H1 (cell line): Measurements from ENCODE around the gene FHOD1. TPM values are rescaled to one million over a fixed set of nuclear protein-coding genes. Genes with fewer than 3 reads are reported as not detected.

Source experiments
- CTCF ChIA-PET: fragments of 300-600 bp; sonication (Branson Sonifier 250); formaldehyde crosslinking; loops from one replicate; lab custom pipeline; 2021; ENCODE audit not compliant: partially characterized antibody; lab: Charles Lee
- POLR2A ChIA-PET: fragments of 300-600 bp; sonication (Branson Sonifier 250); formaldehyde crosslinking; loops from one replicate; lab custom pipeline; 2021; ENCODE audit warnings: inconsistent platforms; ENCODE audit not compliant: partially characterized antibody; lab: Charles Lee
- DNase-seq, 2 experiments: peaks; one replicate each; pipeline versions ENCODE4 v3.0.0 to v3.0.0-alpha.2; 2010 to 2022; ENCODE audit warnings: low spot score in 2 of 2, low read depth in 1 of 2, mixed read lengths in 1 of 2
- FAIRE-seq: peaks from 2 replicates; lab custom pipeline; 2011; peaks lifted over from hg19 to GRCh38; lab: Jason Lieb, UNC
- H2AFZ ChIP-seq: 2 replicates; pipeline ENCODE4 v1.8.1; 2012; ENCODE audit warnings: low read length, inconsistent platforms
- H2AK5ac ChIP-seq: 2 replicates; pipeline ENCODE4 v1.6.1; 2013; ENCODE audit warnings: low read depth, low read length
- H2BK120ac ChIP-seq: replicated peaks from 2 replicates; pipeline ENCODE3; 2013; ENCODE audit warnings: low read depth, low read length, inconsistent platforms
- H2BK12ac ChIP-seq: 2 replicates; pipeline ENCODE4 v1.6.1; 2013; ENCODE audit warnings: low read depth, low read length
- H2BK15ac ChIP-seq: 2 replicates; pipeline ENCODE4 v1.6.1; 2013; ENCODE audit warnings: low read length
- H2BK20ac ChIP-seq: 2 replicates; pipeline ENCODE4 v1.6.1; 2013; ENCODE audit warnings: low read length
- H2BK5ac ChIP-seq: 2 replicates; pipeline ENCODE4 v1.6.1; 2013; ENCODE audit warnings: low read depth, low read length
- H3K14ac ChIP-seq: 2 replicates; pipeline ENCODE4 v1.6.1; 2013; ENCODE audit warnings: inconsistent platforms; ENCODE audit not compliant: insufficient read length
- H3K18ac ChIP-seq: 2 replicates; pipeline ENCODE4 v1.6.1; 2013; ENCODE audit warnings: low read length; ENCODE audit errors: extremely low read depth
- H3K23ac ChIP-seq: 2 replicates; pipeline ENCODE4 v1.6.1; 2013; ENCODE audit warnings: inconsistent platforms; ENCODE audit not compliant: insufficient read length
- H3K23me2 ChIP-seq: 2 replicates; pipeline ENCODE4 v1.6.1; 2013; ENCODE audit warnings: low read depth, low read length
- H3K27ac ChIP-seq: 2 replicates; pipeline ENCODE4 v1.6.1; 2011; ENCODE audit warnings: low read depth, low read length, inconsistent platforms
- H3K27me3 ChIP-seq, 4 experiments: replicated peaks in 1 of 4; 1 replicate in 1 of 4; 2 replicates in 3 of 4; pipeline versions ENCODE4 v1.6.1 to v1.8.1; 2011 to 2013; ENCODE audit warnings: low read length in 3 of 4, mild to moderate bottlenecking in 3 of 4, inconsistent platforms in 2 of 4, mixed read lengths in 2 of 4, moderate library complexity in 1 of 4; ENCODE audit not compliant: control insufficient read depth in 3 of 4, insufficient read depth in 3 of 4; ENCODE audit errors: extremely low read depth in 1 of 4
- H3K36me3 ChIP-seq, 4 experiments: 2 replicates each; pipeline versions ENCODE4 v1.6.1 to v1.8.1; 2011 to 2013; ENCODE audit warnings: mild to moderate bottlenecking in 4 of 4, low read length in 3 of 4, moderate library complexity in 2 of 4, control low read depth in 1 of 4, inconsistent platforms in 1 of 4; ENCODE audit not compliant: insufficient read depth in 4 of 4, control insufficient read depth in 2 of 4
- H3K4ac ChIP-seq: replicated peaks from 2 replicates; pipeline ENCODE3; 2013; ENCODE audit warnings: low read length, low read depth, mixed read lengths, inconsistent platforms; ENCODE audit not compliant: insufficient read length
- H3K4me1 ChIP-seq, 4 experiments: replicated peaks in 1 of 4; 1 replicate in 1 of 4; 2 replicates in 3 of 4; pipeline versions ENCODE4 v1.6.1 to v1.8.1; 2011 to 2013; ENCODE audit warnings: low read length in 3 of 4, inconsistent platforms in 2 of 4, mixed read lengths in 1 of 4; ENCODE audit not compliant: insufficient read depth in 4 of 4, control insufficient read depth in 3 of 4
- H3K4me2 ChIP-seq, 2 experiments: 2 replicates each; pipeline versions ENCODE4 v1.6.1 to v1.8.1; 2011 to 2013; ENCODE audit warnings: low read depth in 2 of 2, low read length in 2 of 2, control low read depth in 1 of 2, inconsistent platforms in 1 of 2, mild to moderate bottlenecking in 1 of 2; ENCODE audit not compliant: insufficient read depth in 1 of 2
- H3K4me3 ChIP-seq, 4 experiments: fragments of 200-600, 300-600 bp in 1 of 4; sonication (generic), shearing (Covaris generic), sonication (Bioruptor Twin) in 1 of 4; 2 replicates each; pipeline versions ENCODE4 v1.5.1 to v1.8.1; 2011 to 2016; ENCODE audit warnings: low read length in 4 of 4, low read depth in 3 of 4, control low read depth in 2 of 4, inconsistent platforms in 2 of 4, mild to moderate bottlenecking in 2 of 4, mixed read lengths in 1 of 4, moderate library complexity in 1 of 4; ENCODE audit not compliant: insufficient read depth in 2 of 4; ENCODE audit errors: extremely low read depth in 1 of 4
- H3K56ac ChIP-seq: replicated peaks from 2 replicates; pipeline ENCODE3; 2013; ENCODE audit warnings: low read depth, mild to moderate bottlenecking, mixed read lengths, low read length, inconsistent platforms; ENCODE audit not compliant: insufficient read length
- H3K79me1 ChIP-seq: 2 replicates; pipeline ENCODE4 v1.6.1; 2013; ENCODE audit warnings: low read depth, low read length, control low read depth
- H3K79me2 ChIP-seq, 2 experiments: 2 replicates each; pipeline versions ENCODE4 v1.6.1 to v1.8.1; 2012 to 2013; ENCODE audit warnings: low read length in 2 of 2, mild to moderate bottlenecking in 2 of 2, inconsistent platforms in 1 of 2; ENCODE audit not compliant: insufficient read depth in 2 of 2, control insufficient read depth in 1 of 2
- H3K9ac ChIP-seq, 4 experiments: replicated peaks in 1 of 4; 1 replicate in 1 of 4; 2 replicates in 3 of 4; pipeline versions ENCODE4 v1.6.1 to v1.8.1; 2011 to 2013; ENCODE audit warnings: low read depth in 3 of 4, low read length in 3 of 4, control low read depth in 2 of 4, mild to moderate bottlenecking in 2 of 4, moderate library complexity in 2 of 4, inconsistent platforms in 1 of 4; ENCODE audit errors: extremely low read depth in 1 of 4
- H3K9me3 ChIP-seq, 2 experiments: 2 replicates each; pipeline versions ENCODE4 v1.6.1 to v1.8.1; 2012 to 2013; ENCODE audit warnings: mild to moderate bottlenecking in 2 of 2, moderate library complexity in 2 of 2, control low read depth in 1 of 2, inconsistent platforms in 1 of 2, low read depth in 1 of 2, low read length in 1 of 2, mixed read lengths in 1 of 2; ENCODE audit not compliant: insufficient read depth in 2 of 2
- H4K20me1 ChIP-seq, 2 experiments: replicated peaks in 1 of 2; 2 replicates each; pipeline versions ENCODE3 to v1.8.1; 2011 to 2013; ENCODE audit warnings: inconsistent platforms in 2 of 2, low read length in 2 of 2, mild to moderate bottlenecking in 1 of 2; ENCODE audit not compliant: insufficient read depth in 2 of 2, control insufficient read depth in 1 of 2
- H4K5ac ChIP-seq: 2 replicates; pipeline ENCODE4 v1.6.1; 2013; ENCODE audit warnings: low read length, low read depth, mixed read lengths, inconsistent platforms; ENCODE audit not compliant: insufficient read length
- H4K8ac ChIP-seq: 2 replicates; pipeline ENCODE4 v1.8.0; 2013; ENCODE audit warnings: mild to moderate bottlenecking, moderate library complexity, low read length, inconsistent platforms; ENCODE audit not compliant: insufficient read depth; ENCODE audit errors: extremely low read depth
- H4K91ac ChIP-seq: replicated peaks from 2 replicates; pipeline ENCODE3; 2013; ENCODE audit warnings: low read length, mixed read lengths, inconsistent platforms; ENCODE audit not compliant: insufficient read length
- ATF3 ChIP-seq: IDR thresholded peaks from 2 replicates; pipeline ENCODE4 v1.6.1; 2011; ENCODE audit warnings: low read depth, mild to moderate bottlenecking, low read length; ENCODE audit not compliant: insufficient read depth
- EGR1 ChIP-seq: IDR thresholded peaks from 2 replicates; pipeline ENCODE4 v1.6.1; 2011; ENCODE audit warnings: low read depth, low read length, borderline replicate concordance
- EZH2 ChIP-seq: fragments of 200-600 bp; sonication (generic); IDR thresholded peaks from 2 replicates; pipeline ENCODE4 v1.7.1; 2012; ENCODE audit warnings: low read depth, mild to moderate bottlenecking, moderate library complexity, low read length, inconsistent platforms; ENCODE audit not compliant: severe bottlenecking
- GTF2F1 ChIP-seq: IDR thresholded peaks from 2 replicates; pipeline ENCODE4 v1.6.1; 2012; ENCODE audit warnings: low read depth, low read length, improper control_type of control experiment, borderline replicate concordance
- HDAC6 ChIP-seq: IDR thresholded peaks from one replicate; pipeline ENCODE4 v1.7.1; 2012; ENCODE audit warnings: low read depth, mild to moderate bottlenecking, inconsistent platforms, low read length, moderate library complexity
- MAX ChIP-seq: IDR thresholded peaks from 2 replicates; pipeline ENCODE4 v1.6.1; 2012; ENCODE audit warnings: inconsistent platforms
- POLR2A ChIP-seq, 2 experiments: IDR thresholded peaks; 1 replicate in 1 of 2; 2 replicates in 1 of 2; pipeline ENCODE4 v1.6.1; 2011; ENCODE audit warnings: low read depth in 2 of 2, low read length in 2 of 2, mild to moderate bottlenecking in 2 of 2; ENCODE audit errors: control extremely low read depth in 1 of 2
- POLR2AphosphoS5 ChIP-seq: IDR thresholded peaks from 2 replicates; pipeline ENCODE4 v1.6.1; 2011; ENCODE audit warnings: low read depth, low read length
- RBBP5 ChIP-seq: IDR thresholded peaks from 2 replicates; pipeline ENCODE4 v1.7.1; 2012; ENCODE audit warnings: low read depth, mild to moderate bottlenecking, inconsistent platforms, low read length, moderate library complexity, borderline replicate concordance
- SP4 ChIP-seq: IDR thresholded peaks from 2 replicates; pipeline ENCODE4 v1.6.1; 2012; ENCODE audit warnings: low read length, inconsistent platforms
- TEAD4 ChIP-seq: IDR thresholded peaks from 2 replicates; pipeline ENCODE4 v1.6.1; 2012; ENCODE audit warnings: low read depth, low read length, inconsistent platforms, mixed read lengths
- WGBS, 2 experiments: shearing (Covaris generic) in 1 of 2; methylation state at CpG; one replicate each; pipeline versions ENCODE4 v1.1.6 to v1.1.7; 2013 to 2015; ENCODE audit warnings: low lambda C conversion rate in 2 of 2, mixed read lengths in 2 of 2, inconsistent platforms in 1 of 2, low coverage in 1 of 2, missing lambda C conversion rate in 1 of 2; ENCODE audit not compliant: insufficient replicate concordance in 2 of 2, insufficient coverage in 1 of 2, insufficient read length in 1 of 2; ENCODE audit errors: extremely low coverage in 1 of 2, missing lambda C conversion rate in 1 of 2; 5-methylcytosine and 5-hydroxymethylcytosine counted together
- polyA plus RNA-seq, 7 experiments: library from polyadenylated mRNA; depleted of rRNA in 3 of 7; stranded (reverse) in 5 of 7; unstranded in 2 of 7; fragments of >200 nt in 5 of 7; fragments of 200-250 nt in 2 of 7; gene quantifications; 1 replicate in 5 of 7; 2 replicates in 1 of 7; 4 replicates in 1 of 7; pipeline versions ENCODE4 v1.2.1 to v1.2.3, GENCODE V29; 2011 to 2013; ENCODE audit warnings: missing spikeins in 2 of 7, mixed read lengths in 2 of 7
- total RNA-seq: library from RNA; stranded (reverse); fragmentation: NEBNext Ultra II Directional; extraction: Animal tissue kit (Norgen Biotek cat#: 25700); gene quantifications from 2 replicates; pipeline ENCODE4 v1.2.1, GENCODE V29; 2021

Gene FHOD1
- total and polyA plus RNA-seq, 2 of the 8 experiments (the other 6 are each of a cell fraction or from before 2014, with no cell fraction given), result 31.3 to 60.7 TPM

- H3K9ac ChIP-seq, result no peak overlapping the region
- FAIRE-seq (no peak), DNase-seq (no peak)
- no peak overlapping the region for H3K14ac ChIP-seq
- H4K20me1 ChIP-seq, result peaks cover 3 to 14% of the 10 kb centered on the region in 2 experiments
- H3K18ac ChIP-seq, result no peak overlapping the region
- ChIA-PET CTCF (interaction anchor here (0.6 to 1.7 kb wide), 5 partner anchors 9 to 124 kb away, joined by 3 to 6 read pairs (median 3); no protein-coding TSS in a partner anchor), POLR2A (interaction anchor here (0.7 to 11.2 kb wide), 6 partner anchors 11 to 285 kb away, joined by 3 to 111 read pairs (median 3); partner anchors contain the start of genes ELMO3, FHOD1 and SLC9A5)
- H2BK15ac ChIP-seq, result no peak overlapping the region
- no peak overlapping the region for H3K4me3 ChIP-seq
- H3K79me2 ChIP-seq, result peaks cover 0 to 13% of the 10 kb centered on the region in 2 experiments; a peak in 2 of 4 replicates
- no peak overlapping the region for H4K91ac ChIP-seq
- no peak overlapping the region for H2BK20ac ChIP-seq
- H2BK120ac ChIP-seq, result no peak overlapping the region
- H3K4me1 ChIP-seq, result peaks cover 0 to 6% (median 3%) of the 10 kb centered on the region in 4 experiments; a peak in 3 of 7 replicates
- no peak overlapping the region for H3K4me2 ChIP-seq
- H3K27ac ChIP-seq, result no peak overlapping the region
- 0 out of 2 replicates have a peak overlapping the region, but pooled peaks have one; percentile 6 for H4K8ac ChIP-seq
- no peaks in the 10 kb centered on the region; the same call in 1 of the 2 replicates for H3K79me1 ChIP-seq
- no peaks in the 10 kb centered on the region; a peak in 2 of 7 replicates for H3K27me3 ChIP-seq
- WGBS, 2 experiments, result 90% methylated on average over 28 of the region's 32 CpGs; no CpG with 5 or more reads in 1 of the 2 experiments
- no peak overlapping the region for H3K56ac ChIP-seq
- H2BK12ac ChIP-seq, result no peak overlapping the region
- H3K23ac ChIP-seq, result no peak overlapping the region
- H4K5ac ChIP-seq, result no peak overlapping the region
- H2AFZ ChIP-seq, result no peak overlapping the region
- H3K36me3 ChIP-seq, result peaks cover 17 to 41% (median 38%) of the 10 kb centered on the region in 4 experiments; a peak in 7 of 8 replicates
- H2AK5ac ChIP-seq, result no peak overlapping the region
- no peak overlapping the region for H3K4ac ChIP-seq
- H3K23me2 ChIP-seq, result peaks cover 5% of the 10 kb centered on the region
- H2BK5ac ChIP-seq, result no peak overlapping the region
- H3K9me3 ChIP-seq, result no peaks in the 10 kb centered on the region
- TF ChIP-seq POLR2A (IDR thresholded peaks at IDR 0.05; ENCODE audit: control extremely low read depth in 1 of 2, low read depth in 2 of 2, low read length in 2 of 2) (peak in 1 of 2 experiments; percentile 32; a peak in 1 of 3 replicates), RBBP5 (no peak), TEAD4 (no peak), SP4 (no peak), EGR1 (no peak), HDAC6 (no peak), EZH2 (no peak), MAX (no peak), ATF3 (no peak), POLR2AphosphoS5 (peak; percentile 33; the same call in 1 of the 2 replicates), GTF2F1 (no peak)
These were observed 17.1 kb downstream of the FHOD1 start for GRCh38 chr16:67229906-67230808.
